Activated T-helper 1 cell treated with Interleukin-2 at 50 U/mL for 16 hours (primary cell): ENCODE results near the gene AGAP6.
"Not testable (repeated sequence)": the region's sequence is repeated elsewhere in the genome, so short reads cannot be mapped to it uniquely, and the experiment has no call there.

ENCODE experiments used
- DNase-seq: peaks from one replicate; pipeline ENCODE4 v3.0.0-alpha.2; 2020; ENCODE audit warnings: low read depth

The AGAP6 gene

GRCh38 chr10:50025627-50026026 lies 37.4 kb downstream of the AGAP6 start:
- DNase-seq, result no peak

GRCh38 chr10:50027195-50027594 lies 39.0 kb downstream of the AGAP6 start:
- DNase-seq, result no peak

- no peak for DNase-seq
These were observed 45.3 kb downstream of the AGAP6 start for GRCh38 chr10:50033481-50033880.

GRCh38 chr10:50035337-50035736 lies 47.1 kb downstream of the AGAP6 start:
- not testable (repeated sequence) for DNase-seq

- no peak for DNase-seq
These were observed 56.9 kb downstream of the AGAP6 start for GRCh38 chr10:50044941-50045664.

GRCh38 chr10:50046457-50046856 lies 58.3 kb downstream of the AGAP6 start:
- not testable (repeated sequence) for DNase-seq

GRCh38 chr10:50047594-50047993 lies 59.4 kb downstream of the AGAP6 start:
- not testable (repeated sequence) for DNase-seq

- DNase-seq, result not testable (repeated sequence)
These were observed 63.9 kb downstream of the AGAP6 start for GRCh38 chr10:50051995-50052660.

GRCh38 chr10:50052778-50053376 lies 64.7 kb downstream of the AGAP6 start:
- DNase-seq, result not testable (repeated sequence)

- DNase-seq, result not testable (repeated sequence)
These were observed 67.5 kb downstream of the AGAP6 start for GRCh38 chr10:50055494-50056292.

GRCh38 chr10:50056654-50057053 lies 68.4 kb downstream of the AGAP6 start:
- not testable (repeated sequence) for DNase-seq

GRCh38 chr10:50058727-50059126 lies 70.5 kb downstream of the AGAP6 start:
- not testable (repeated sequence) for DNase-seq

GRCh38 chr10:50059946-50060345 lies 71.7 kb downstream of the AGAP6 start:
- not testable (repeated sequence) for DNase-seq
